GM19324 (cell line): ENCODE measurements around the gene NME7.
"Not testable (repeated sequence)": the region's sequence is repeated elsewhere in the genome, so short reads cannot be mapped to it uniquely, and the experiment has no call there.

Source experiments
- ATAC-seq: cut with Tn5 transposase; IDR thresholded peaks from one replicate; pipeline ENCODE4 v1.9.1; 2021; ENCODE audit warnings: mild to moderate bottlenecking, moderate library complexity; ENCODE audit not compliant: unreplicated experiment, low FRiP score

The NME7 gene

GRCh38 chr1:169133801-169134502, 233.6 kb downstream of the NME7 start:
- ATAC-seq: no peak

GRCh38 chr1:169133228-169133576, 234.4 kb downstream of the NME7 start:
- ATAC-seq: no peak

DNA sequence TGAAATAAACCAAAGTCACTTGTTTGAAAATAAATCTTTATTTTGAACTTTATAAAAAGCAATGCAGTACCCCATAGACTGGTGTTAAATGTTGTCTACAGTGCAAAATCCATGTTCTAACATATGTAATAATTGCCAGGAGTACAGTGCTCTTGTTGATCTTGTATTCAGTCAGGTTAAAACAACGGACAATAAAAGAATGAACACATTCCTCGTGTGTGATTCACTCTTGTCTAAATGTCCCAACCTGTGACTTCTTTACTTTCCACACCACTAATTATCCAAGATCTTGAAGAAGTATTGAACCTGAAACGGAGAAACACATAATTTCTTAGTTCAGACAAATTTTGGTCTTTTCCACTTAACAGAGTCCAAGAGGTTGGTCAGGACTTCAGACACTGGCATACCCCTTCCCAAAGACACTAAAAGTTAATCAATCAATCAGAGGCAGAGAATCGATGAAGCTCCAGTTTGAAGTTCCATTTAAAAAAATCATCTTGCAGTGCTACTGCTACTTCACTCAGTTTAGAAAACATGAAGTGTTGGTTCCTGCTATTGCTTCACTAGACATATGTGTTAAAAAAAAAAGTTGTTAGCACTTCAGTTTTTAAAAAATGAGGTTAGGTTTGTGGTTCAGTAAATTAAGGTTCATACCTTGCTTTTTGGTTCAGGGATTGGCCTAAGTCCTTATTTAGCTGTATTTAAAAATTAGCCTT, 234.9 kb downstream of the NME7 start:
- ATAC-seq: no peak

DNA sequence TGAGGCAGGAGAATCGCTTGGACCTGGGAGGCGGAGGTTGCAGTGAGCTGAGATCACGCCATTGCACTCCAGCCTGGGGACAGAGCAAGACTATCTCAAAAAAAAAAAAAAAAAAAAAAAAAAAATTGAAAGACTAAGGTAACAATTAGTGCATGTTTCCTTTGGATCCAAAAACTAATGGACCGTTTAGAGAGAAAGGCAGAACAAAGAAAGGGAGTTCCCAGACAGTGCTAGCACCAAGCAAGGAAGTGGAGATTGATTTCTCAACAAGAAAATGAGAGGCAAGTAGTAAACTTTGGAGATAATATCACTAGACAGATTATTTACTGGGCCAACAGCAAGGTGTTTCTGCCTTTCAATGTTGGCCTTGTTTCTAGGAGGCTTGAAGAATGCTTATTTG, 236.9 kb downstream of the NME7 start:
- ATAC-seq: no peak

- ATAC-seq: no peak
Observed at GRCh38 chr1:169129109-169129784, 238.3 kb downstream of the NME7 start.

GRCh38 chr1:169128562-169128961, 239.0 kb downstream of the NME7 start:
- no peak for ATAC-seq

DNA sequence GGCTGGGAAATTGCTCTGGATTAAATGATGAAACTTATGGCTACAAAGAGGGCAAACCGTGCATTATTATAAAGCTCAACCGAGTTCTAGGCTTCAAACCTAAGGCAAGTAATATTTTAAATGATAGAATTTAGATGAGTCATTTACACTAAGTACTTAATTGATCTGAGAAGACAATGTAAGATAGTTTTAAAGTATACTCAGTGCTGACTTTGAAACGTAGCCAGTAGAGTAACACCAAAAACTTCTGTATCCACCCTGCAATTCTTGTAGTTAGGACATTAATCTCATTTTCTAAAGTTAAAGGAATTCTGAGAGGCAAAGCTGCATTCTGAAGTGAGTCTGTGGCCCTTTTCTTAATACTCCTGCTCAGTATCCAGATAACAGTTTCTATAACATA, 240.3 kb downstream of the NME7 start:
- ATAC-seq: no peak

DNA sequence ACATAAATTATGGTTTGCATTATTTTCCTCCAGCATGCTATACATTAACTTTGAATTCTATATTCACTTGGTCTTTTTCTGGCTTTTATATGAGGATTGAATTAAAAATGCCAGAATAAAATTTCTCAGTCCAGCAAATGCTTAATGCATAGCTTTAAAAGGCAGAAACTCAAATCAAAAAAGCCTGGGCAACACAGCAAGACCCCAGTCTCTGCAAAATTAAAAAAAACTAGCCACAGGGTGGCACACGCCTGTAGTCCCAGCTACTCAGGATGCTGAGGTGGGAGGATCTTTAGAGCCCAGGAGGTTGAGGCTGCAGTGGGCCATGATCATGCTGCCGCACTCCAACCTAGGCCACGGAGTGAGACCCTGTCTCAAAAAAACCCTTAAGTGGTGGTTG, 241.3 kb downstream of the NME7 start:
- ATAC-seq: no peak

- ATAC-seq: not testable (repeated sequence)
Observed at GRCh38 chr1:169125597-169125996, 242.0 kb downstream of the NME7 start.

GRCh38 chr1:169124459-169124858, 243.1 kb downstream of the NME7 start:
- no peak for ATAC-seq

DNA sequence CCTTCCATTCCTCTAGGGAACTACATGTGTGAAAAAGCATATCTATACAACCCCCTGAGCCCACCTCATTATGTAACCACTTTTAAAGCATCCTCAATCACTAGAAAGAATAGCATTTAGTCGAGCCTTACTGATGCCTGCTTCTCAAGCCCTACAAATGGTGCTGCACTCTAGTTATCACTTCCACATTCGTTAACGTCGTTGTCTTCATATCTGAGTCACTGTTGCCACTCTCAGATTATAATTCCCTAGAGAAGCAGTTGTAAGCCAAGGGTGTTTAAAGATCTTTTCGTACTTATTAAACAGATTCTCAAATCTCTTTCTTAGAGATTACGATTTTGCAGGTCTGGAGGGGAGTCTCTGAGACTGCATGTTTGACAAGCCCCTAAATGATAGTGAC, 244.6 kb downstream of the NME7 start:
- no peak for ATAC-seq

- ATAC-seq: no peak
Observed at GRCh38 chr1:169121146-169121923, 246.3 kb downstream of the NME7 start.

GRCh38 chr1:169120066-169120465, 247.5 kb downstream of the NME7 start:
- ATAC-seq: no peak

DNA sequence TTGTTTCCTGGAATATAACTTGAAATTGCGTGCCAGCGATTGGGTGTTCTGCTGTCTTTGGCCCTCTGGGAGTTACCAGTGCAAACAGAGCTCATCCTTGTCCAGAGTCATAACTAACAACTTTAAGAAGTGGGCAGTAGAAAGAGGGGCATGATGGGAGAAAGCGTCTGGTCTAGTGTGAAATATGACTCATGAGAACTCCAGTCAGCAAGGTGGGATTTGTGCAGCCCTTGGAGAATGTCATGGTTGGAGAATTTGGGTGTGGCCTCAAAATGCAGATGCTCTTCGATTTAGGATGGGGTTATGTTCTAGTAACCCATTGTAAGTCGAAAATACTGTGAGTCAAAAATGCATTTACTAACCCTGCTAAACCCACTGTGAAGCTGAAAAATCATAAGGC, 248.2 kb downstream of the NME7 start:
- ATAC-seq: no peak

DNA sequence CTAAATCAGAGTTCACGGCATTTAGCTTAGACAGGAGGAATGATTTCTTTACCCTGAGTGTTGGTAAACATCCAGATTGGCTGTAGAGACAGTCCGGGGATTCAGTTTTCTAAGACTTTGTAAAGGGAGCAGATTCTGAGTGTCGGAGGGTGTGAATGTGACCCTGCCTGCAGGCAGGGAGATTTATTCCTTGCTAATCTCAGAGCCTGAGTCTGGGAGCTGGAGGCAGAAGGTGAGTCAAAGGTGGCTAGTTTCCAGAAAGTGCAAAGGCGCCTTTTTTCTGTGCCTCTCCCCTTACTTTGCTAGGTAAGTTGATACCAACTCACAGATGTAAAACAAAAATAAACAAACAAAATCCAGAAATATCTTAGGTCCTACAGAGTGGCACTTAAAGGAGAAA, 249.4 kb downstream of the NME7 start:
- no peak for ATAC-seq

- ATAC-seq: no peak
Observed at GRCh38 chr1:169117599-169117998, 250.0 kb downstream of the NME7 start.

- no peak for ATAC-seq
Observed at GRCh38 chr1:169117014-169117413, 250.6 kb downstream of the NME7 start.

- peak; percentile 62 for ATAC-seq
Observed at GRCh38 chr1:169115891-169116585, 251.6 kb downstream of the NME7 start.

DNA sequence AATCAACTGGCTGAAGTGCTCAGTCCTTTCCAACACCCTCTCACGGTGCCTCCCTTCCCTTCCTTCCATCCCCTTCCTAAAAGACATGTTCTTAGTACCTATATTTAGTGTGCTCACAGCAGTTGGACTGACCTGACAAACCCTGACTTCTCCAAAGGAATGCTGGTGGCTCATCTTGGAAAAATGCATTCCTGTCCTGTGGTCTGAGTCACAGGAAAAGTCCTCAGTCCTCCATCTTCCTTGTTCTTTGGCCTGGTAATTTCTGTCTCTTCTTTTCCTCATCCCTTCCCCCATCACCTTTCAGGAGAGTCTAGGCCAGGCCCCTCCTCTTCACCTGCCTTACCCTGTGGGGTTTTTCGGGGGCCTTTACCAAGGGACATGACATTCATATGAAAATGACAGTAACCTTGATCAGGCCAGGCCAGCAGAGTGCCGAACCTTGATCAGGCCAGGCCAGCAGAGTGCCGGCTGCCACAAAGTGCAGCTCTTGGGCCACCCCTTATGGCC, 253.9 kb downstream of the NME7 start:
- ATAC-seq: no peak

- ATAC-seq: no peak
Observed at GRCh38 chr1:169112241-169112640, 255.4 kb downstream of the NME7 start.
